ENCODE data around the gene PAPPA. TPM values are rescaled to one million over a fixed set of nuclear protein-coding genes. Genes with fewer than 3 reads are reported as not detected.

The PAPPA gene
- total RNA-seq, 6 experiments from 2014 or later: 0.07 to 0.50 (median 0.32) TPM

DNA sequence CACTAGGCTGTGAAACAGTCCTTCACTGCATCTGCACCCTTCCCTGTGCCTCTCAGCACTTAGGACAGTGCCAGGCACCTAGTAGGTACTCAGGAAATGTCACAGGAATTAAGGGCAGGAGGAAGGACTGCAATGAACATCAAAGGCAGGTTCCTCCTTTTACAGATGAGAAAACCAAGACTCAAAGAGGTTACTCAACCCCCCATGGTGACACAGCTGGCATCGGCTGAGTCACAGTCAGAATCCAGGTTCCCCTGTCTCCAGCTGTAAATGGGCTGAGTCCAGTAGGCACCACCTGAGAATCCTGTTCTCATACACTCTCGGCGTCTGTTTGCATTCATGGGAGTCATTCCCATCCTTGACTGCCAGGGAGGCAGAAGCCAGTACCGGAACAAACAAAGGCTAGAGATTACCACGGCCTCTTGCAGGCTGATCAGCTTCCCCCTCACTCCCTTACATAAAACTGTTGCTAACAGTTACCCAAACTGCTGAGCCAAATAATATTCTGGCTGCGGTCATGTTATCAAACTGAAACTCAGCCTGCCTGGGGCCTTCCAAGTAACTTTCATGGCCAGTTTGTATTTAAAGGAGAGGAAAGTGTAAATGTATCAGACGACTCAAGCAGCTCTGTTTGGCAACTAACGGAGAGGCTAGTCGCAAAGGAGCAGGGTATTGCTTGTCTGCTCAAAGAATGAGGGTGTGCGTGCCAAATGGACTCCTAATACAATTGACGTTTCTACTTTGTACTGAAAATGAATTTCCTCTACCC is 201.7 kb downstream of the PAPPA start:
- TF ChIP-seq CTCF (IDR thresholded peaks at IDR 0.05) (no peak), POLR2A (IDR thresholded peaks at IDR 0.05) (no peak)
- 61% methylated on average over 8 of the region's 11 CpGs for WGBS (ENCODE audit: insufficient coverage, low coverage, low lambda C conversion rate, missing lambda C conversion rate)
- no peak for DNase-seq

GRCh38 chr9:116358251-116358650 is 204.7 kb downstream of the PAPPA start:
- 94% methylated on average over 3 of the region's 3 CpGs for WGBS (ENCODE audit: insufficient coverage, low coverage, low lambda C conversion rate, missing lambda C conversion rate)
- ATAC-seq (no peak), DNase-seq (no peak)
- intact Hi-C loops (cut with DNase I): no loop called here
- no peak overlapping the region for H3K27ac ChIP-seq
- no peak overlapping the region for H3K4me3 ChIP-seq
- H3K36me3 ChIP-seq: no peaks in the 10 kb centered on the region
- TF ChIP-seq CTCF (IDR thresholded peaks at IDR 0.05) (no peak), POLR2A (IDR thresholded peaks at IDR 0.05) (no peak)
- no peaks in the 10 kb centered on the region for H3K27me3 ChIP-seq
- H3K9me3 ChIP-seq: no peaks in the 10 kb centered on the region
- no peaks in the 10 kb centered on the region for H3K4me1 ChIP-seq

More for the DNA sequence above, 201.7 kb downstream of the PAPPA start:
- intact Hi-C loops (cut with DNase I): no loop called here
- no peaks in the 10 kb centered on the region for H3K27me3 ChIP-seq
- no peaks in the 10 kb centered on the region for H3K36me3 ChIP-seq
- ATAC-seq: peak in 2 of 4 donors; percentile 30 to 35
- H3K4me1 ChIP-seq: no peaks in the 10 kb centered on the region
- H3K9me3 ChIP-seq: no peaks in the 10 kb centered on the region
- H3K27ac ChIP-seq: no peak overlapping the region
- H3K4me3 ChIP-seq: no peak overlapping the region

GRCh38 chr9:116360016-116360415 is 206.4 kb downstream of the PAPPA start:
- no peak overlapping the region for H3K27ac ChIP-seq
- H3K9me3 ChIP-seq: no peaks in the 10 kb centered on the region
- no peak for ATAC-seq
- no peaks in the 10 kb centered on the region for H3K4me1 ChIP-seq
- TF ChIP-seq POLR2A (IDR thresholded peaks at IDR 0.05) (no peak), CTCF (IDR thresholded peaks at IDR 0.05) (no peak)
- DNase-seq: no peak
- WGBS (ENCODE audit: insufficient coverage, low coverage, low lambda C conversion rate, missing lambda C conversion rate): 56% methylated on average over 4 of the region's 4 CpGs
- H3K27me3 ChIP-seq: no peaks in the 10 kb centered on the region
- no peaks in the 10 kb centered on the region for H3K36me3 ChIP-seq
- no peak overlapping the region for H3K4me3 ChIP-seq
- intact Hi-C loops (cut with DNase I): no loop called here

DNA sequence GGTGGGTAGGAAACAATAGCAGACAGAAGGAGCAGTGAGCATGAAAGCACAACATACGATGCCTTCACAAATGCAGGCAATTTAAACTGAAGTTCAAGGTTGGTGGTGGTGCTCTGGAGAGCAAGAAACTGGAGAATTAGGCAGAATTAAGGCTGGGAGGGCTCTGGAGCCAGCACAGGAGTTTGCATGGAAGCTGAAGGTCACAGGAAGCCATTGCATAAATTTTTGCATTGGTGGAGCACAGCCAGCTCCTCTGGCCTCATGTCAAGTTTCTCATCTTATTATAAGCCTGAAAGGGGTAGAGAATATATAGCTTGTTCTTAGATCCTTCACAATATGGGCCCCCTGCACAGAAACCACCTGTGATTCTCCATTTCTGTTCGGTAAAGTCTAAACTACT is 207.4 kb downstream of the PAPPA start:
- no peak for TF ChIP-seq CTCF (IDR thresholded peaks at IDR 0.05)
- TF ChIP-seq POLR2A (IDR thresholded peaks at IDR 0.05): no peak
- ATAC-seq (no peak), DNase-seq (no peak)
- no peaks in the 10 kb centered on the region for H3K4me1 ChIP-seq
- 88% methylated on average over 2 of the region's 2 CpGs for WGBS (ENCODE audit: insufficient coverage, low coverage, low lambda C conversion rate, missing lambda C conversion rate)
- H3K27ac ChIP-seq: no peak overlapping the region
- no peaks in the 10 kb centered on the region for H3K36me3 ChIP-seq
- no peaks in the 10 kb centered on the region for H3K27me3 ChIP-seq
- H3K9me3 ChIP-seq: no peaks in the 10 kb centered on the region
- intact Hi-C loops (cut with DNase I): no loop called here
- H3K4me3 ChIP-seq: no peak overlapping the region
